ENCODE data around the gene HBM. TPM values are rescaled to one million over a fixed set of nuclear protein-coding genes. Genes with fewer than 3 reads are reported as not detected.
"Not testable (repeated sequence)": the region's sequence is repeated elsewhere in the genome, so short reads cannot be mapped to it uniquely, and the experiment has no call there.

The HBM gene
- total and polyA plus RNA-seq, 2 experiments from 2014 or later, result not detected

GRCh38 chr16:154217-155030 is 11.4 kb upstream of the HBM start:
- Histone ChIP-seq H3K4me2 (peak overlapping the region; percentile 96), H3K9me3 (ENCODE audit: low read depth) (no peaks in the 10 kb centered on the region), H3K4me3 (peak overlapping the region; percentile 21), H3K36me3 (replicated peaks; ENCODE audit: insufficient read depth, low read depth) (no peaks in the 10 kb centered on the region), H3K27me3 (peaks cover 36% of the 10 kb centered on the region), H3K9me2 (replicated peaks; ENCODE audit: insufficient read depth) (no peaks in the 10 kb centered on the region), H3K27ac (no peak overlapping the region), H3K4me1 (ENCODE audit: insufficient read depth) (peaks cover 7% of the 10 kb centered on the region), H2AFZ (peak overlapping the region; percentile 29), H4K20me1 (ENCODE audit: insufficient read depth, poor library complexity, severe bottlenecking) (no peaks in the 10 kb centered on the region), H3K79me2 (no peaks in the 10 kb centered on the region)
- WGBS (ENCODE audit: low lambda C conversion rate, missing lambda C conversion rate), result 4% methylated on average over 28 of the region's 59 CpGs
- peak; percentile 74 for TF ChIP-seq EZH2 (IDR thresholded peaks at IDR 0.05; ENCODE audit: borderline replicate concordance)
- TF ChIP-seq EZH2phosphoT487 (IDR thresholded peaks at IDR 0.05; ENCODE audit: low read depth, severe bottlenecking, unreplicated experiment), result no peak
- DNase-seq (ENCODE audit: low spot score), result no peak

- TF ChIP-seq EZH2phosphoT487 (IDR thresholded peaks at IDR 0.05; ENCODE audit: low read depth, severe bottlenecking, unreplicated experiment), result no peak
- peak; percentile 14 for TF ChIP-seq EZH2 (IDR thresholded peaks at IDR 0.05; ENCODE audit: borderline replicate concordance)
- Histone ChIP-seq H4K20me1 (ENCODE audit: insufficient read depth, poor library complexity, severe bottlenecking) (no peaks in the 10 kb centered on the region), H3K4me1 (ENCODE audit: insufficient read depth) (peaks cover 7% of the 10 kb centered on the region), H3K27me3 (peaks cover 36% of the 10 kb centered on the region), H3K4me2 (peak overlapping the region; percentile 96), H3K79me2 (no peaks in the 10 kb centered on the region), H3K4me3 (no peak overlapping the region), H3K9me3 (ENCODE audit: low read depth) (no peaks in the 10 kb centered on the region), H3K36me3 (replicated peaks; ENCODE audit: insufficient read depth, low read depth) (no peaks in the 10 kb centered on the region), H2AFZ (peak overlapping the region; percentile 29), H3K9me2 (replicated peaks; ENCODE audit: insufficient read depth) (no peaks in the 10 kb centered on the region), H3K27ac (no peak overlapping the region)
- WGBS (ENCODE audit: low lambda C conversion rate, missing lambda C conversion rate), result 75% methylated on average over 7 of the region's 7 CpGs
- DNase-seq (ENCODE audit: low spot score), result no peak
These were observed 10.8 kb upstream of the HBM start for GRCh38 chr16:155031-155398.

DNA sequence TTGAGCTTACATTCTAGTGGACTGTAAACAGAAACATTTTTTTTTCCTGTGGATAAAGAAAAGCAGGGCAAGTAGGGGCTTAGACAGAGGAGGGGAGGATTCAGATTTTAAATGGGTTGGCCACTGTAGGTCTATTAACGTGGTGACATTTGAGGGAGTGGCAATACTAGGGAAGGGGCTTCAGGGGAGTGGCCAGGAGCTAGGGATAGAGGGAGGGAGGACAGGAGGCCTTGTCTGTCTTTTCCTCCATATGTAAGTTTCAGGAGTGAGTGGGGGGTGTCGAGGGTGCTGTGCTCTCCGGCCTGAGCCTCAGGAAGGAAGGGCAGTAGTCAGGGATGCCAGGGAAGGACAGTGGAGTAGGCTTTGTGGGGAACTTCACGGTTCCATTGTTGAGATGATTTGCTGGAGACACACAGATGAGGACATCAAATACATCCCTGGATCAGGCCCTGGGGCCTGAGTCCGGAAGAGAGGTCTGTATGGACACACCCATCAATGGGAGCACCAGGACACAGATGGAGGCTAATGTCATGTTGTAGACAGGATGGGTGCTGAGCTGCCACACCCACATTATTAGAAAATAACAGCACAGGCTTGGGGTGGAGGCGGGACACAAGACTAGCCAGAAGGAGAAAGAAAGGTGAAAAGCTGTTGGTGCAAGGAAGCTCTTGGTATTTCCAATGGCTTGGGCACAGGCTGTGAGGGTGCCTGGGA is 6.5 kb upstream of the HBM start:
- peaks cover 6% of the 10 kb centered on the region for H3K4me1 ChIP-seq (ENCODE audit: insufficient read depth)
- no peaks in the 10 kb centered on the region for H4K20me1 ChIP-seq (ENCODE audit: insufficient read depth, poor library complexity, severe bottlenecking)
- no peaks in the 10 kb centered on the region for H3K36me3 ChIP-seq (replicated peaks; ENCODE audit: insufficient read depth, low read depth)
- no peak for DNase-seq (ENCODE audit: low spot score)
- TF ChIP-seq EZH2phosphoT487 (IDR thresholded peaks at IDR 0.05; ENCODE audit: low read depth, severe bottlenecking, unreplicated experiment), result no peak
- TF ChIP-seq EZH2 (IDR thresholded peaks at IDR 0.05; ENCODE audit: borderline replicate concordance), result no peak
- TF ChIP-seq CTCF (IDR thresholded peaks at IDR 0.05; ENCODE audit: poor library complexity), result no peak
- H3K4me3 ChIP-seq, result no peak overlapping the region
- WGBS (ENCODE audit: low lambda C conversion rate, missing lambda C conversion rate), result 57% methylated on average over 6 of the region's 6 CpGs
- H3K4me2 ChIP-seq, result no peak overlapping the region
- peaks cover 53% of the 10 kb centered on the region for H3K27me3 ChIP-seq
- no peaks in the 10 kb centered on the region for H3K9me2 ChIP-seq (replicated peaks; ENCODE audit: insufficient read depth)
- H3K9me3 ChIP-seq (ENCODE audit: low read depth), result no peaks in the 10 kb centered on the region
- H2AFZ ChIP-seq, result no peak overlapping the region
- H3K79me2 ChIP-seq, result no peaks in the 10 kb centered on the region
- H3K27ac ChIP-seq, result no peak overlapping the region

DNA sequence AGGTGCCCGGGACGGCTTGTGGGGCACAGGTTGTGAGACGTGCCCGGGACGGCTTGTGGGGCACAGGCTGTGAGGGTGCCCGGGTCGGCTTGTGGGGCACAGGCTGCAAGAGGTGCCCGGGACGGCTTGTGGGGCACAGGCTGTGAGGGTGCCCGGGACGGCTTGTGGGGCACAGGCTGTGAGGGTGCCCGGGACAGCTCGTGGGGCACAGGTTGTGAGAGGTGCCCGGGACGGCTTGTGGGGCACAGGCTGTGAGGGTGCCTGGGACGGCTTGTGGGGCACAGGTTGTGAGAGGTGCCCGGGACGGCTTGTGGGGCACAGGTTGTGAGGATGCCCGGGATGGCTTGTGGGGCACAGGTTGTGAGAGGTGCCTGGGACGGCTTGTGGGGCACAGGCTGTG is 5.5 kb upstream of the HBM start:
- not testable (repeated sequence) for H3K27ac ChIP-seq; H3K36me3 ChIP-seq (replicated peaks; ENCODE audit: insufficient read depth, low read depth); DNase-seq (ENCODE audit: low spot score); H4K20me1 ChIP-seq (ENCODE audit: insufficient read depth, poor library complexity, severe bottlenecking); H3K9me2 ChIP-seq (replicated peaks; ENCODE audit: insufficient read depth); H3K4me2 ChIP-seq; H3K79me2 ChIP-seq; H3K4me1 ChIP-seq (ENCODE audit: insufficient read depth); H3K9me3 ChIP-seq (ENCODE audit: low read depth); H3K4me3 ChIP-seq; H2AFZ ChIP-seq
- H3K27me3 ChIP-seq, result peaks cover 49% of the 10 kb centered on the region
- no CpG with 5 or more reads among the region's 20 CpGs for WGBS (ENCODE audit: low lambda C conversion rate, missing lambda C conversion rate)

Measured in hepatocyte (in vitro differentiated cells).